ENCODE results near the gene ALDH3B1.

The ALDH3B1 gene

GRCh38 chr11:68032997-68033707, 23.0 kb downstream of the ALDH3B1 start:
- DNase-seq, result no peak

DNA sequence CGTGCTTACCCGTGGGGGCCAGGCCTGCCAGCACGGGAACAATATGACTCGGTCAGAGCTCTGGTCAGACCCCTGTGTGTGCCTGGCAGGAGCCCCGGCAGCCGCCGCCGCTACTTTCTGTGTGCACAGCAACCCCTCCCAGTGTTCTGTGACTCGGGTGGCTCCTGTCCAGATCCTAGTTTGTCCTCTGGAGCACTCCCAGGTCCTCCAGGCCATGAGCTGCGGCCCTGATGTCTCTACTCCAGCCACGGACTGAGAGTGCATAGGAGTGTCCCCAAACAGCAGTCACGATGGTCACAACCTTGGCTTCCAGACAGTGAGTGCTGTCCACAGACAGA, 23.6 kb downstream of the ALDH3B1 start:
- no peak for DNase-seq

DNA sequence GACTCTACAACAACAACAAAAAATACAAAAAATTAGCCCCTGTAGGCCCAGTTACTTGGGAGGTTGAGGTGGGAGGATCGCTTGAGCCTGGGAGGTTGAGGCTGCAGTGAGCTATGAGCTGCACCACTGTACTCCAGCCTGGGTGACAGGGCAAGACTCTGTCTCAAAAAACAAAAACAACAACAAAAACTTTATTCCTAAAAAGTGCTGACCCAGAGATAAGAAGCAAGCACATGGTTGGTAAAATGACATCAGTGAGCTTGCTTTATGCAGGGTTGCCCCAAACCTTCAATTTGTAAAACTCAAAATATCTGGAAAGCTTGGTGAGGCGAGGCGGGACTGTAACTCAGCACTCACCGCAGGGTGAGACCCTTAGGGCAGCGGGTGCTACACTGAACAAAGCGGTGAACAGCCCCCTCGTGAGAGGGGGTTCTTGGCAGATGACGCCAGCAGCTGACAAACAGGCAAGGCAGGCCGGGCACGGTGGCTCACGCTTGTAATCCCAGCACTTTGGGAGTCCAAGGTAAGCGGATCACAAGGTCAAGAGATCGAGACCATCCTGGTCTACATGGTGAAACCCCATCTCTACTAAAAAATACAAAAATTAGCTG, 25.2 kb downstream of the ALDH3B1 start:
- no peak for DNase-seq

DNA sequence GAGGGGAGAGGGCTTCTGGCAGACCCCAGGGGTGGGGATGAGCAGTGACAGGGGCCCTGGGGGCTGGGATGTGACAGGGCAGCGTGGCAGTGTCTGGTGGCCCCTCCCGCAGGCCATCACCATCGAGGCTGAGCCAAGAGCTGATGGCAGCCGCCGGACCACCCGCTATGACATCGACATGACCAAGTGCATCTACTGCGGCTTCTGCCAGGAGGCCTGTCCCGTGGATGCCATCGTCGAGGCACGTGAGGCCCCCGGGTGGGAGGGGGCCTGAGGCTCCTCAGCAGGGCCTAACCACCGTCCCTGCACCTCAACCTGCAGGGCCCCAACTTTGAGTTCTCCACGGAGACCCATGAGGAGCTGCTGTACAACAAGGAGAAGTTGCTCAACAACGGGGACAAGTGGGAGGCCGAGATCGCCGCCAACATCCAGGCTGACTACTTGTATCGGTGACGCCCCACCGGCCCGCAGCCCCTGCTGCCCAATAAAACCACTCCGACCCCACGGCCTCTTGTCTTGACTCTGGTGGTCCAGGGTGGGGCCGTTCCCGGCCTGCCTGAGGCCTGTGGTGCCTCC, 26.1 kb downstream of the ALDH3B1 start:
- DNase-seq, result peak; percentile 35 to 36

- DNase-seq, result peak; percentile 73 to 77
Measured at GRCh38 chr11:68036717-68037239, 26.7 kb downstream of the ALDH3B1 start.

GRCh38 chr11:68037411-68038225, 27.5 kb downstream of the ALDH3B1 start:
- DNase-seq, result peak in 1 of 2 experiments; percentile 59

GRCh38 chr11:68038226-68038717, 28.1 kb downstream of the ALDH3B1 start:
- DNase-seq, result no peak

- DNase-seq, result no peak
Measured at GRCh38 chr11:68038718-68039525, 28.8 kb downstream of the ALDH3B1 start, which contains the start of gene TCIRG1. TCIRG1 (plus strand) TSS chr11:68039025; CDS start chr11:68041272, 2,247 bp downstream.

DNA sequence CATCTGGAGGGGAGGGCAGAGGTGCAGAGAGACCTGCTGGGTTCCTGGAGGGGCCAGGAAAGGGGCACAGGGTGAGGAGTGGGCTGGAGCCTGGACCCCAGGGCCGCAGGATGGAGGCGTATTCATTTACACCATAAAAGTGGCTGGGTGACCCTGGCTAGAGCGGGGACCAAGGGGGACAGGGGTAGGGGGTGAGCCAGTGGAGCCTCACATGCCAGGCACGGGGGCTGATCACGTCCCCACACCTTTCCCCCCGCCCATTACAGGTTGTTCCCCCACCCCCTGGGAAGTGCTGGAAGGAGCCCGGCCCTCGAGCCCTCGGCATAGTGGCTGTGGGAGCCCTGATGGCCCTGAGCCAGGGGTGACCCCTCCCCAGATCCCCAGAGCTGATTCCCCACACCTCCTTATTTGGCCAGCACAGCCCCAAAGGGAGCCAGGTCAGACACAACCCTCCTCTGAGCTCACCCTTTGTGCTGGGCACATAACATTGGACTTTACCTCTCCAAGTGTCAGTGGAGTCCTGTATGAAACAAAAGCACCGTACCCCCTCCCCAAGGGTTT, 29.5 kb downstream of the ALDH3B1 start:
- no peak for DNase-seq

- peak; percentile 54 to 56 for DNase-seq
Measured at GRCh38 chr11:68040101-68040956, 30.2 kb downstream of the ALDH3B1 start.

DNA sequence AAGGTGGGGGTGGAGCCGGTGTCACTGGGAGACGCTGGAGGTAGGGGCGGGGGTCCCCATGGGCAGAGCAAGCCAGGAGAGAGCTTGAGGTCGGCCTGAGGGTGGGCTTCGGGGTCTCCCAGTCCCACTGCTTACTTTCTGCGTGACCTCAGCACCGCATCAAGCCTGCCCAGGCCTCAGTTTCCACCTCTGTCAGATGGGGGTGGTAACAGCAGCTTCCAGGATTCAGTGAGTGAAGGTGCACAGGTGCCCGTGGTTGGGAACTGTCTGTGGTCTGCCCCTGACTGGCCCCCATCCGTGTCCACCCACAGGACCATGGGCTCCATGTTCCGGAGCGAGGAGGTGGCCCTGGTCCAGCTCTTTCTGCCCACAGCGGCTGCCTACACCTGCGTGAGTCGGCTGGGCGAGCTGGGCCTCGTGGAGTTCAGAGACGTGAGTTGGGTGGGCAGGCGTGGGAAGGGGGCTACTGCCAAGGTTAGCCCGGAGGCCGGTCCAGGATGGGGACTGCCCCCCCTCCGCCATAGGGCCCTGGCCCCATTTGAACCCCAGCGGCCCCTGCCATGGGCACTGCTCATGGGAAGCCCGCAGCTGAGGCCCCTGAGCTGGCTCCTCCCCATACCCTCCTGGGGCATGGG, 30.9 kb downstream of the ALDH3B1 start:
- DNase-seq, result no peak

- DNase-seq, result no peak
Measured at GRCh38 chr11:68041617-68042218, 31.6 kb downstream of the ALDH3B1 start.

DNA sequence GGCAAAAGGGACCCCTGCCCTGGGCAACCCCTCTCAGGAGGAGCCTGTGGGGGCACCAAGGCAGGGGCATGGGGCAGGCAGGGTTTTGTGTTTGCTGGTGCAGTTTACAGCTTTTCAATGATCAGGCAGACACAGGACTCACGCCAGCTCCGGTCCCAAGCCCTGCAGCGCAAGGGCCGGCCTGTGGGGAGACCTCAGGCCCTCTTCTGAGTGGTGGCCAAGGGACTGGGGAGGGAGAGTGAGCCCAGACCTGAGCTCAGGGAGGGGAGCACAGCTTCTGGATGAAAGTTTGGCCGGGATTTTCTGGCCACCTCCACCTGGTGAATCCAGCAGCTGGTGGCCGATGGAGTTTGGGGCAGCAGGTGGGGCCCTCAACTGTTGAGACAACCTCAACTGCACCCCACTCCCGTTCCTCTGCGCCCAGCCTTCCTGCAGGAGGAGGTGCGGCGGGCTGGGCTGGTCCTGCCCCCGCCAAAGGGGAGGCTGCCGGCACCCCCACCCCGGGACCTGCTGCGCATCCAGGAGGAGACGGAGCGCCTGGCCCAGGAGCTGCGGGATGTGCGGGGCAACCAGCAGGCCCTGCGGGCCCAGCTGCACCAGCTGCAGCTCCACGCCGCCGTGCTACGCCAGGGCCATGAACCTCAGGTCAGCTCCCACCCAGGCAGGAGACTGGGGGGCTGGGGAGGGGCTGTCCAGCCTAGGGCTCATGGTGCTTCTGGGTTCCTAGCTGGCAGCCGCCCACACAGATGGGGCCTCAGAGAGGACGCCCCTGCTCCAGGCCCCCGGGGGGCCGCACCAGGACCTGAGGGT, 32.3 kb downstream of the ALDH3B1 start:
- DNase-seq, result no peak

GRCh38 chr11:68043029-68043348, 32.9 kb downstream of the ALDH3B1 start:
- peak; percentile 37 for DNase-seq

- peak; percentile 93 to 94 for DNase-seq
Measured at GRCh38 chr11:68043349-68044144, 33.4 kb downstream of the ALDH3B1 start.

DNA sequence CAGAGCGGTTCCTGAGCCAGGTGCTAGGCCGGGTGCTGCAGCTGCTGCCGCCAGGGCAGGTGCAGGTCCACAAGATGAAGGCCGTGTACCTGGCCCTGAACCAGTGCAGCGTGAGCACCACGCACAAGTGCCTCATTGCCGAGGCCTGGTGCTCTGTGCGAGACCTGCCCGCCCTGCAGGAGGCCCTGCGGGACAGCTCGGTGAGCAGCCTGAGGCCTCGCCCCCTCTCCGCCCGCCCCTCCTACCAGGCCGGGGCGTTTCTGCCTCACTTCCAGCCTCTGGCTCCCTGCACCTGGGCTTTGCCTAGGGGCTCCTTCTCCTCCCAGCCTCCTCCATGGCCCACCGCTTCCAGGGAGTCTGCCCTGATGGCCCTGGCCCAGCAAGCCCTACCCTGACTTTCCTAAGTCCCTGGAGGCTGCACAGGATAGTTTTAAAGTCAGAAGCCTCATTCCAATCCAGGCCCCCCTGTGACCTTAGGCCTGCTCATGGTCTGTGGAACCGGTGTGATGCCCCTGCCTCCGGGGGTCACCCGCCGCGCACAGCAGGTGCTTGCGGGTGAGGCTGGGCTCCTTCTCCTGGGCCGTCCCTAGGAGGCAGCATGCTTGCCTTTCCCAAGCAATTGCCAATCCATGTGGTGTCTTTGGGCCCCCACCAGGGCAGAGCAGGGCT, 34.2 kb downstream of the ALDH3B1 start:
- DNase-seq, result peak in 1 of 2 experiments; percentile 11

DNA sequence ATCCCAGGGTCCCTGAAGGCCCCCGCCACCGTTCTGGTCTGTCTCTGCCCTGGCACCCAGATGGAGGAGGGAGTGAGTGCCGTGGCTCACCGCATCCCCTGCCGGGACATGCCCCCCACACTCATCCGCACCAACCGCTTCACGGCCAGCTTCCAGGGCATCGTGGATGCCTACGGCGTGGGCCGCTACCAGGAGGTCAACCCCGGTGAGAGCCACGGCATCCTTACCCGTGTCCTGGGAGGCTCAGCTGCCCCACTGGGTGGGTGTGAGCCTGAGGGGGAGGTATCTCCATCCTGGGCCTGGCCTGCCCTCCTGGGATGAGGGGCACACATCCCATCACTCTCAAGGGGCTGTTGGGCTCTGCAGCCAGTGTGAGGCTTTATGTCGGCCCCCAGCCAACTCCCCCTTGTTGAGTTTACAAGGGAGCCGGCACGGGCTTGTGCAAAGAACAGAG, 34.8 kb downstream of the ALDH3B1 start:
- no peak for DNase-seq
